Panc1 (cell line): ENCODE data around the gene VPS51. TPM values are rescaled to one million over a fixed set of nuclear protein-coding genes. Genes with fewer than 3 reads are reported as not detected.

Source experiments
- ATAC-seq: fragments of 200-7000 bp; cut with Tn5 transposase; 2 replicates; pipeline ENCODE4 v1.9.1; 2020; ENCODE audit warnings: mild to moderate bottlenecking, moderate library complexity
- BruUV-seq: library from RNA; stranded (reverse); fragments of 400-500 nt; replicated peaks from 2 replicates; lab custom pipeline; 2021; lab: Mats Ljungman, UMichigan
- CTCF ChIA-PET: fragments of 300-600 bp; sonication (Branson Sonifier 250); formaldehyde crosslinking; loops from one replicate; lab custom pipeline; 2022; ENCODE audit warnings: antibody characterized with exemption; lab: Charles Lee
- POLR2A ChIA-PET: fragments of 300-600 bp; sonication (Branson Sonifier 250); formaldehyde crosslinking; loops from one replicate; lab custom pipeline; 2022; ENCODE audit warnings: antibody characterized with exemption; lab: Charles Lee
- DNase-seq: peaks from one replicate; pipeline ENCODE4 v3.0.0-alpha.2; 2010; ENCODE audit warnings: low read depth, low spot score
- H3K27ac ChIP-seq: 2 replicates; pipeline ENCODE4 v1.5.1; 2011; ENCODE audit warnings: mild to moderate bottlenecking, low read length, inconsistent platforms
- H3K27me3 ChIP-seq: fragments of 200-500 bp; sonication (Bioruptor generic); 2 replicates; pipeline ENCODE4 v1.6.0; 2014; ENCODE audit warnings: low read length, inconsistent platforms; ENCODE audit not compliant: control insufficient read depth, insufficient read depth
- H3K36me3 ChIP-seq: fragments of 200-500 bp; sonication (Bioruptor generic); 2 replicates; pipeline ENCODE4 v1.5.1; 2014; ENCODE audit warnings: inconsistent platforms, mild to moderate bottlenecking, low read length, moderate library complexity; ENCODE audit not compliant: control insufficient read depth, insufficient read depth
- H3K4me1 ChIP-seq: 2 replicates; pipeline ENCODE4 v1.5.1; 2011; ENCODE audit warnings: inconsistent platforms, mild to moderate bottlenecking, low read length, moderate library complexity; ENCODE audit not compliant: control insufficient read depth, insufficient read depth
- H3K4me3 ChIP-seq, 2 experiments: 2 replicates each; pipeline ENCODE4 v1.5.1; 2011 to 2012; ENCODE audit warnings: low read depth in 2 of 2, low read length in 2 of 2, mild to moderate bottlenecking in 2 of 2, inconsistent platforms in 1 of 2, moderate library complexity in 1 of 2
- H3K9me3 ChIP-seq: fragments of 200-500 bp; sonication (Bioruptor generic); 2 replicates; pipeline ENCODE4 v1.5.1; 2014; ENCODE audit warnings: low read depth, mild to moderate bottlenecking, inconsistent platforms, low read length, moderate library complexity; ENCODE audit not compliant: control insufficient read depth, insufficient read depth
- POLR2AphosphoS5 ChIP-seq: IDR thresholded peaks from 2 replicates; pipeline ENCODE4 v1.6.1; 2012; ENCODE audit warnings: mild to moderate bottlenecking, low read depth, low read length, moderate library complexity
- SIN3A ChIP-seq: IDR thresholded peaks from 2 replicates; pipeline ENCODE4 v1.6.1; 2012; ENCODE audit warnings: low read depth, mild to moderate bottlenecking, low read length, moderate library complexity, borderline replicate concordance; ENCODE audit not compliant: insufficient read depth
- TCF7L2 ChIP-seq: IDR thresholded peaks from 2 replicates; pipeline ENCODE4 v1.6.1; 2011; ENCODE audit warnings: mild to moderate bottlenecking, low read depth, low read length, inconsistent platforms
- in situ Hi-C: cut with HindIII; loops from 2 replicates; pipeline ENCODE4 v1.10.0; 2016; ENCODE audit warnings: low sequenced_read_pairs, low pct_unique_long_range_greater_than_20kb
- intact Hi-C: fragments of 100-400 bp; cut with micrococcal nuclease; formaldehyde crosslinking; loops from one replicate; pipeline ENCODE4 v1.10.0; 2022; ENCODE audit not compliant: unreplicated experiment
- total RNA-seq: library from RNA; stranded (reverse); gene quantifications from one replicate; pipeline ENCODE4 v1.2.1, GENCODE V29; 2021; ENCODE audit not compliant: unreplicated experiment
- TF ChIP-seq, protein P1 (sequence below), 2 experiments: IDR thresholded peaks; 2 replicates each; pipeline ENCODE4 v1.6.1; 2011 to 2012; ENCODE audit warnings: low read depth in 2 of 2, control low read depth in 1 of 2, low read length in 1 of 2, mild to moderate bottlenecking in 1 of 2, moderate library complexity in 1 of 2; ENCODE audit not compliant: insufficient read depth in 1 of 2
- TF ChIP-seq, protein P2 (sequence below): fragments of 450-650 bp; IDR thresholded peaks from 2 replicates; pipeline ENCODE4 v1.5.1; 2017; ENCODE audit warnings: mild to moderate bottlenecking

Gene VPS51
- total RNA-seq, 1 experiment from 2014 or later, result 101 TPM

GRCh38 chr11:65087216-65087615 is 8.8 kb upstream of the VPS51 start:
- in situ Hi-C loops, result no loop called here

DNA sequence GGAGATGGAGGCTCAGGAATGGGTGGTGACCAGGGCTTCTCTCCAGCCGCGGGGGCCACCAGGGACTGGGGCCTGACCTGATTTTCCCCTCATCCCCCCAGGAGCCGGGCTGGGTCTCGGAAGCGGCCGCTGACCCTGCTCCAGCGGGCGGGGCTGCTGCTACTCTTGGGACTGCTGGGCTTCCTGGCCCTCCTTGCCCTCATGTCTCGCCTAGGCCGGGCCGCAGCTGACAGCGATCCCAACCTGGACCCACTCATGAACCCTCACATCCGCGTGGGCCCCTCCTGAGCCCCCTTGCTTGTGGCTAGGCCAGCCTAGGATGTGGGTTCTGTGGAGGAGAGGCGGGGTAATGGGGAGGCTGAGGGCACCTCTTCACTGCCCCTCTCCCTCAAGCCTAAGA is 8.2 kb upstream of the VPS51 start:
- ChIA-PET POLR2A (no interaction called here), CTCF (no interaction called here)
- peaks cover 3% of the 10 kb centered on the region; the same call in 1 of the 2 replicates for H3K36me3 ChIP-seq
- no peak overlapping the region for H3K4me3 ChIP-seq
- no peak overlapping the region for H3K27ac ChIP-seq
- DNase-seq (no peak), ATAC-seq (no peak)
- TF ChIP-seq, protein P1, sequence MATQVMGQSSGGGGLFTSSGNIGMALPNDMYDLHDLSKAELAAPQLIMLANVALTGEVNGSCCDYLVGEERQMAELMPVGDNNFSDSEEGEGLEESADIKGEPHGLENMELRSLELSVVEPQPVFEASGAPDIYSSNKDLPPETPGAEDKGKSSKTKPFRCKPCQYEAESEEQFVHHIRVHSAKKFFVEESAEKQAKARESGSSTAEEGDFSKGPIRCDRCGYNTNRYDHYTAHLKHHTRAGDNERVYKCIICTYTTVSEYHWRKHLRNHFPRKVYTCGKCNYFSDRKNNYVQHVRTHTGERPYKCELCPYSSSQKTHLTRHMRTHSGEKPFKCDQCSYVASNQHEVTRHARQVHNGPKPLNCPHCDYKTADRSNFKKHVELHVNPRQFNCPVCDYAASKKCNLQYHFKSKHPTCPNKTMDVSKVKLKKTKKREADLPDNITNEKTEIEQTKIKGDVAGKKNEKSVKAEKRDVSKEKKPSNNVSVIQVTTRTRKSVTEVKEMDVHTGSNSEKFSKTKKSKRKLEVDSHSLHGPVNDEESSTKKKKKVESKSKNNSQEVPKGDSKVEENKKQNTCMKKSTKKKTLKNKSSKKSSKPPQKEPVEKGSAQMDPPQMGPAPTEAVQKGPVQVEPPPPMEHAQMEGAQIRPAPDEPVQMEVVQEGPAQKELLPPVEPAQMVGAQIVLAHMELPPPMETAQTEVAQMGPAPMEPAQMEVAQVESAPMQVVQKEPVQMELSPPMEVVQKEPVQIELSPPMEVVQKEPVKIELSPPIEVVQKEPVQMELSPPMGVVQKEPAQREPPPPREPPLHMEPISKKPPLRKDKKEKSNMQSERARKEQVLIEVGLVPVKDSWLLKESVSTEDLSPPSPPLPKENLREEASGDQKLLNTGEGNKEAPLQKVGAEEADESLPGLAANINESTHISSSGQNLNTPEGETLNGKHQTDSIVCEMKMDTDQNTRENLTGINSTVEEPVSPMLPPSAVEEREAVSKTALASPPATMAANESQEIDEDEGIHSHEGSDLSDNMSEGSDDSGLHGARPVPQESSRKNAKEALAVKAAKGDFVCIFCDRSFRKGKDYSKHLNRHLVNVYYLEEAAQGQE (IDR thresholded peaks at IDR 0.05; ENCODE audit: insufficient read depth in 1 of 2, low read depth in 2 of 2, low read length in 1 of 2), result no peak
- TF ChIP-seq SIN3A, result no peak
- TF ChIP-seq TCF7L2, result no peak
- no peak for TF ChIP-seq POLR2AphosphoS5
- TF ChIP-seq, protein P2, sequence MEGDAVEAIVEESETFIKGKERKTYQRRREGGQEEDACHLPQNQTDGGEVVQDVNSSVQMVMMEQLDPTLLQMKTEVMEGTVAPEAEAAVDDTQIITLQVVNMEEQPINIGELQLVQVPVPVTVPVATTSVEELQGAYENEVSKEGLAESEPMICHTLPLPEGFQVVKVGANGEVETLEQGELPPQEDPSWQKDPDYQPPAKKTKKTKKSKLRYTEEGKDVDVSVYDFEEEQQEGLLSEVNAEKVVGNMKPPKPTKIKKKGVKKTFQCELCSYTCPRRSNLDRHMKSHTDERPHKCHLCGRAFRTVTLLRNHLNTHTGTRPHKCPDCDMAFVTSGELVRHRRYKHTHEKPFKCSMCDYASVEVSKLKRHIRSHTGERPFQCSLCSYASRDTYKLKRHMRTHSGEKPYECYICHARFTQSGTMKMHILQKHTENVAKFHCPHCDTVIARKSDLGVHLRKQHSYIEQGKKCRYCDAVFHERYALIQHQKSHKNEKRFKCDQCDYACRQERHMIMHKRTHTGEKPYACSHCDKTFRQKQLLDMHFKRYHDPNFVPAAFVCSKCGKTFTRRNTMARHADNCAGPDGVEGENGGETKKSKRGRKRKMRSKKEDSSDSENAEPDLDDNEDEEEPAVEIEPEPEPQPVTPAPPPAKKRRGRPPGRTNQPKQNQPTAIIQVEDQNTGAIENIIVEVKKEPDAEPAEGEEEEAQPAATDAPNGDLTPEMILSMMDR, result no peak
- in situ Hi-C loops (no loop called here), intact Hi-C loops (no loop called here)
- no peaks in the 10 kb centered on the region for H3K9me3 ChIP-seq
- peaks cover 11% of the 10 kb centered on the region for H3K4me1 ChIP-seq
- no peaks in the 10 kb centered on the region for H3K27me3 ChIP-seq
- no TSS peak for BruUV-seq

More at GRCh38 chr11:65087216-65087615, 8.8 kb upstream of the VPS51 start:
- CTCF ChIA-PET, result no interaction called here
- intact Hi-C loops, result no loop called here
- no peaks in the 10 kb centered on the region for H3K27me3 ChIP-seq
- H3K27ac ChIP-seq, result no peak overlapping the region
- no TSS peak for BruUV-seq
- ATAC-seq, result no peak
- peaks cover 3% of the 10 kb centered on the region; the same call in 1 of the 2 replicates for H3K36me3 ChIP-seq
- no peak for DNase-seq
- no peak overlapping the region for H3K4me3 ChIP-seq
- peaks cover 15% of the 10 kb centered on the region for H3K4me1 ChIP-seq
- POLR2A ChIA-PET, result no interaction called here
- TF ChIP-seq, protein P2, result no peak
- no peak for TF ChIP-seq POLR2AphosphoS5
- no peaks in the 10 kb centered on the region for H3K9me3 ChIP-seq
